GM21529 (cell line): ENCODE measurements around the gene SAMD11.
A peak's percentile ranks its signal among the peaks of the same experiment; 100 is the strongest.
"Not testable (repeated sequence)": the region's sequence is repeated elsewhere in the genome, so short reads cannot be mapped to it uniquely, and the experiment has no call there.

Experiments
- ATAC-seq: cut with Tn5 transposase; IDR thresholded peaks from one replicate; pipeline ENCODE4 v1.9.1; 2021; ENCODE audit not compliant: unreplicated experiment

Gene SAMD11

DNA sequence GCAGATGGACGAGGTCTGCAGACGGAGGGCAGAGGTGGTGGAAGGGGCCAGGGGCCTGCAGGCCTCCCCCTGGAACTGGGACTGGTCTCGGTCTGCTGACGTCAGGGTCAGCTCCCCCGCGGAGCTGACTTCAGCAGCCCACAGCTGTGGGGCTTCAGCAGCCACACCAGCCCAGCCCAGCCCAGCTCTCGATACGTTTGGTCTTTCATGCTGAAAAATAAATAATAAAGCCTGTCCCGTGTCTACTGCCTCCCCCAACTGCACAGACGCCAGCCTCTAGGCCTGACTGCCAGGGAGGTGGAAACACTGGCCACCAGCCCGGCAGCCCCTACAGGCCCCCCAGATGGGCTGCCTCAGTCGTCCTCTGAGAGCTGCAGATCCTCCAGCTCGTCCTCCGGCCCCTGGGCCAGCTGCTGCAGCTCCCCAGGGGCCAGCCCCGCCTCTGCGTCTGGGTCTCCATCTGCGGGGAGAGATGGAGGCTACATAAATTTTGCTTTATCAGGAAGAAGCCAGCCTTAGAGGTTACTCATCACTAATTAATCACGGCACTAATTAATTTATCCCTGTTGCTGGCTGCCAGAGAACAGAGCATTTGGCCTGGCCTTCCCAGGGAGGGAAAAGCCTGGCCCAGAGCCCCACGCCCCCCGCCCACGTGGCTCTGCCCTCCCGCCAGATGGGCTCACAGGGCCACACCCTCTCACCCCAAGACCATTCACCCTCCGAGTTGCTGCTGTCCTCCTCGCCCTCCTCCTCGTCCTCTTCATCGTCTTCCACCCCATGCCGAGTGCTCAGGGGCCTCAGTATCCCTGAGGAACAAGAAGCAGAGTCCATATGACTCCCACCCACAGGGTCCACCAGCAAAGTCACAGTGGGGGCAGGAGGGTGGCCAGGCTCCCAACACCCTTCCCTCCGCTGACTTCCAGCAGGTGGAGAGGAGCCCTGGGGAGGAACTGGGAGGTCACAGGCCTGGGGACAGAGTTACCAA is 20.9 kb downstream of the SAMD11 start:
- no peak for ATAC-seq

DNA sequence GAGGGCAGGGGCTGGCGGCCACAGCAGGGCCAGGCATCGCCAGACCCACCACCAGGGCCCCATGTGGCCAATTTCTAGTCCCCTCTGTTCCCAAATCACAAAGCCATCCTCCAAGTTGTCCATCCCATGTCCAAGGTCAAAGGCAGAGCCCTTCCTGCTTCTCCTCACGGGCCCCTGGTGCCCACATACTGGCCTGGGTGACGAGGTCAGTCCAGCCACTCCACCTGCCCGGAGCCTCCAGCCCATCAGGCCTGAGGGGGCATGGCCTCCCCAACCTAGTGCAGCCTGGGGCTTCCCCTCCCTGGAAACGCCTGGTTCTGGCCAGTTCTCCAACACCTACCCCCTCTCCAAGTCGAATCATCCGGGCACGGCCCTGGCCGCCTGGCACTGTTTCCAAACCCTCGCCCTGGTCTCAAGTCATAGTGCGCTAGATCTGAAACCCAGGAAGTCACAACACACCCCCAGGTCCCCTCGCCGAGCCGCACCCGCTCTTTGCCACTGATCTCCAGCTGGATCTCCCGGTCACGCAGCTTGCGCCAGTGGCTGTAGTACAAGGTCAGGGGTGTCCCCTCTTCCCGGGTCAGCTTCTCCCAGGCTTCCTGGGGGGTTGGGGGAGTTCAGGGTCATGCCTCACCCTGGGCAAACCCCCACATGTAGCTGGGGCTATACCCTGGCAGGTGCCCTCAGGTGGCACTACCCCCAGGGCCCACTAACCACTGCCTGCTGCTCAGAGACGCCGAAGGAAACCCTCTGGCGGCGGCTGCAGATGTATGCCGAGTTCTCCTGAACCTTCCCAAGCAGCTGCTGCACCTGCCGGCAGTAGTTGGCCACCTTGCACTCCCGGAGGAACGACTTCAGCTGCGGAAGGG is 22.2 kb downstream of the SAMD11 start:
- no peak for ATAC-seq

DNA sequence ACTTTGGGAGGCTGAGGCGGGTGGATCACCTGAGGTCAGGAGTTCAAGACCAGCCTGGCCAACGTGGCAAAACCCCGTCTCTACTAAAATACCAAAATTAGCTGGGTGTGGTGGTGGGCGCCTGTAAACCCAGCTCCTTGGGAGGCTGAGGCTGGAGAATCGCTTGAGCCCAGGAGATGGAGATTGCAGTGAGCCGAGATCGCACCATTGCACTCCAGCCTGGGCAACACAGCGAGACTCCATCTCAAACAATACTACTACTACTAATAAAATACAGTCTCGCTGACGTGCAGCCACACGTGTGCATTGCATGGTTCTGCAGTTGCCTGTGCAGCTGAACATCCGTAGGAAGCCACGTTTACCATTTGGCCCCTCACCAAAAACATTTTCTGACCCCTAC is 23.1 kb downstream of the SAMD11 start:
- ATAC-seq: not testable (repeated sequence)

DNA sequence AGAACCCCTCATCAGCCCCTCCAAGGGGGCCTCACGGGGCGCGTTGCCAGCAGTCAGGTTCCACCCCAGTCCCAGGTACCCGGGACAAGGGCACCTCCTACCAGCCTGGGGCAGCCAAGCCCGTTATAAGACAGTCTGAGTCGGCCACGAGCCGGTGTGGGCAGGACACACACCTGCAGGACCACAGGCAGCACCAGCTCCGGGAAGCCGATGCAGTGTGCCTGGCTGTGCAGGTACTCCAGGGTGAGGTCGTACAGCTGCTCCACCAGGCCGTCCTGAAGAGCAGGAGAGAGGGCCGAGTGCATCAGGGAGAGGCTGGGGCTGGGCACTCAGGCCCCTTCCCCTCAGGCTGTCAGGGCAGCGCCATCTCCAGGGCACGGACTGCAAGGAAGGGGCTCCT is 24.2 kb downstream of the SAMD11 start:
- no peak for ATAC-seq

DNA sequence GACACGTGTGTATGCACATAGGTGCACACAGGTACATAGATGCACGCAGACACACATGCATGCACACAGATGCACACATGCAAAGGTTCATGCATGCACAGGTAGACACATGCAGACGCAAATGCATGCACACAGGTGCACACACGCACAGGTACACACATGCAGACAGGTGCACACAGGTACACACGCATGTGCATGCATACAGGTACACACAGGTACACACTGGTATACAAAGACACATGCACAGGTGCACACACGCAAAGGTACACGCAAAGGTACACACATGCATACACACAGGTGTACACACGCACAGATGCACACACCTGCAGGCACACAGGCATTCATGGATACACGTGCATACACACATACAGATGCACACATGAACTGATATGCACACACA is 26.5 kb downstream of the SAMD11 start:
- no peak for ATAC-seq

DNA sequence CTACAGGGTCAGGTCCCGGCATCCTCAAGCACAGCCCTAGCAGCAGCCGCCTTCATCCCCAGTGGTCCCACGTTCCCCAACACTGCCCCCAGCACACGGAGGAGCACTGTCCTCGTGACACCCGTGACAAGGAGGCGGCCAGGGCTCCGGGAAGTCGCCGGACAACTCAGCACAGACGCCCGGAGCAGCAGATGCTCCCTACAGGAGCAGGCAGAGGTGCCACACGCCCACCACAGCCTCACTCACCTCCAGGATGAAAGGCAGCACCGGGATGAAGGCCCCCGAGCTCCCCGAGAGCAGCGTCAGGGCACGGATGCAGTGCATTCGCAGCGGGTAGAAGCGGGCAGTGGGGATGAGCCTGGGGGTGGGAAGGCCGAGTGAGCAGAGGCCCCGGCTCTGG is 27.2 kb downstream of the SAMD11 start:
- ATAC-seq: no peak

DNA sequence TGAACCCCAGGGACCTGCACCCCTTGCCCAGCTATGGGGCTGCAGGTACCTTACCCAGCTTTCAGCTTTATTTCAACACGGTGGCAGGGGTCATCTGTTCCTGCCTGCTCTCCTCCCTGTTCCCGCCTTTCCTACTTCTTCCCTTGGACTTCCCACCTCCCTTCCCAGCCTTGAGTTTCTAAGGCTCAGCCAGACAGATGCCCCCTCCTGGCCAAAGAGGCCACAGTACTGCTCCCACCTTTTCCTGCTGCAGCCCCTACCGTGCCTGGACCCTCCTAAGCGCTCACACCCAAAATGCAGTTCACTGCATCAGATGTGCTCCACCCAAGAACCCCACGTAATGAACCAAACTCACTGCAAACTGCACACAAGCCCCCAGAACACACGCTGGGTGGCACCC is 27.6 kb downstream of the SAMD11 start:
- ATAC-seq: no peak

DNA sequence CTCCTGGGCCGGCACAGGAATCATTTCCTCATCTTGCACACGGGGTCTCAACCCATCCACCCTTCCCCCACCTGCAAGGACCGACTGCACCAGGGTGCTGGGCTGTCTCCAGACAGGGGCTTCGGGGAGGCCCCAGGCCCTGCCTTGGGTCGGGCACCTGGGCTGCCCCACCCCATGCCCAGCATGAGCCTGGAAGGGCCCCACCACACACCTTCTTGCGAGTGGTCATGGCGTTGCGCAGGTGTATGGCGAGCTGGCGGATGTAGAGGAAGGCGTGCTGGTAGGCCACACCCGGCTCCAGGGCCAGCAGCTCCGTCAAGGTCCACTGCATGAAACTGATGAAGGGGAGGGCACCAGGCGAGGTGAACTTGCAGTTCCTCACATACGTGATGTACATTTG is 28.5 kb downstream of the SAMD11 start:
- no peak for ATAC-seq

DNA sequence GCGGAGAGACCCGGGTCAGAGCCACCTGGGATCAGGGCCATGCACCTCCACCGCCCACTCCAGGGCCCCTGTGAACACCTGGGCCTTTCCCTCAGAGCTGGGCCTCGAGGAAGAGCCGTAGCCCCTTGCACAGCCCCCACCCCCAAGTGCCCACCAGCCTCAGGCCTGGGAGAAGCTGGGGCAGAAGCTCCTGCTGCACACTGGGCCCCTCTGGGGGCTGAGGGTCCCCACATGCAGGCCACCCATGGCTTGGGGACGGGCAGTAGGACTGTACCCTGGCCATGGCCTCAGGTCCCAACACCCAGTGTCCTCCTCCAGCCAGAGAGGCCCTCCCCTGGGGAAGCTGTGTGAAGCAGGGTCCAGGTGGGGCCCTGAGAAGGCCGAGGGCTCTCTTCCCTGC is 28.9 kb downstream of the SAMD11 start:
- ATAC-seq: no peak

DNA sequence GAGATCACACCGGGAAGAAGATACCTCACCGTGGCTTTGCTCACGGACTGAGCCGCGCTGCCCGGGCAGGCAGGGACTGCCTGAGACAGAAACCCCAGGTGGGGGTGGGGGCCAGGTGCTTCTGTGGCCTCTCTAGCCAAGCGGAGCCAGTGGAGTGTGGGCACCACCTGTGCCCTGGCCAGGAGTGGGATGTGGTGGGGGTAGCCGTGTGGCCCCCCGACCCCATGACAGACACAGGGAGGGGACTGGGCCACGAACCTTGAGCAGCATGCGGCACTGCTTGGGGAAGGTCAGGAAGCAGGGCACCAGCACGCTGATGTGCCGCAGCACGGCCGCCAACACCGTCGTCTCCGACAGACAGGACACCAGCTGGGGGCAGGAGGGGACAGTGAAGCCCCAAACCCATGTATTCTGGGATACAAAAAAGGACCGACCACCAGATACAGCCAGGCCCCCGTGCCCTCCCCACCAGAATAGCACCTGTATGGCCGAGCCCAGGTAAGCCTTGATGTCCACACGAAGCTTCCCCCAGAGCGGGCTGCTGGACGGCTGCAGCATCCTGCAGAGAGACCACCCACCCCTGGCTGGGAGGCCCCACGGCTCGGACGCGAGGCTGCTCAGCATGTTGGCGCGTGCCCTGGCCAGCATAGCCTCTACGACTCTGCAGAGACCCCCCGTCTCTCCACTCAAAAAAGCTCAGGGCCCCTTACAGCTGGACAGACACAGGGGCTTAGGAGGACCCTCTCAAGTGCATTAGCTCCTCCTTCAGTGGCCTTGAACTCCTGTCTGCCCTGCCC is 30.0 kb downstream of the SAMD11 start:
- no peak for ATAC-seq

DNA sequence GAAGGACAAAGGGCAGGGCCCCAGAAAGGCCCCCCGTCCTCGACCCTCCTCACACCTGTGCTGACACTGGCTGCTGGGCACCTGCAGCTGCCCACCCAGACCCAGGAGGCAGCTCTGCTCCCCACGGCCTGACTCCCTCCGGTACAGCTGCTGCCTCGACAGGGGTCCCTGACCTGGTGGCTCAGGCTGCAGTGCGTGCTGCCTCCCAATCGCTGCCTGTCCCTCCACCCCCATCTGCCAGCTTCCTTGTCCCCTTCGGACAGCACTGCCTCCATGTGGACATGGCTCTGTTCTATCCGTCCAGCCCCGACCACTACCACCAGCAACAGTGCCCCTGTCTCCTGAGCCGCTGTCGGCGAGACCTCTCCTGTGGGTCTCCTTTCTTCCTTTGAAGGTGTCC is 31.2 kb downstream of the SAMD11 start:
- ATAC-seq: no peak

DNA sequence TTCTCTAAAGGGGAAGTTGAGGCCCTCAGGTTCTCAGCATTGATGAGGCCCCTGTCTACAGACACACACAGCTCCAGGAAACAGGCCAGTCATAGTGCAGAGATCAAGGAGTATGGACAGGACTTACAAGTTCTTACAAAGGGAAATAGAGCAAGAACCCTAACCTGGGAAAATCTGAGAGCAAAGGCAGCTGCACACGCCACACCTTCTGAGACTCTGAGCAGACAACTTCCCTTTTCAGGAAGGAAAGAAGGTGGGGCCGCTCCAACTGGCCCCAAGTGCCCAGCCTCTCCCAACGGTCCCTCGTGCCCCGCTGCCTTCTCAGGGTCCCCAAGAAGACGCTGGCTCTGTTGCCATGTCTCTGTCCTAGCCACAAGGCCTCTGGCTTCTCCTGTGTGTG is 31.8 kb downstream of the SAMD11 start:
- ATAC-seq: no peak

DNA sequence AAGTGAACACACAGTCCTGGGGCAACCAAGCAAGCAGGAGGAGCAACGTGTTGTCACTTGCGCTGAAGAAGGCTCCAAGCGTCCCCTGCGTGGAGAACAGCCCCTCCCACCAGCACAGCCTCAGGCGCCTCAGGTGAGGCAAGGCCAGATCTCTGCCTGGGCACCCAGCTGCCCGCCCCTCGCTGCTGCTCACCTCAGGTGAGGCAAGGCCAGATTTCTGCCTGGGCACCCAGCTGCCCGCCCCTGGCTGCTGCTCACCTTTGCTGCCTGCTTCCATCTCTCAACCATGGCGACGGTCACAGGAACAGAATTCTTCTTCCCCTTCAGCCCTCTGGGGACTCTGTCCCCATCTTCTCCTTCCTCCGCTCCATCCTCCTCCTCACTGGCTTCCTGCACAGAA is 32.9 kb downstream of the SAMD11 start:
- ATAC-seq: no peak

DNA sequence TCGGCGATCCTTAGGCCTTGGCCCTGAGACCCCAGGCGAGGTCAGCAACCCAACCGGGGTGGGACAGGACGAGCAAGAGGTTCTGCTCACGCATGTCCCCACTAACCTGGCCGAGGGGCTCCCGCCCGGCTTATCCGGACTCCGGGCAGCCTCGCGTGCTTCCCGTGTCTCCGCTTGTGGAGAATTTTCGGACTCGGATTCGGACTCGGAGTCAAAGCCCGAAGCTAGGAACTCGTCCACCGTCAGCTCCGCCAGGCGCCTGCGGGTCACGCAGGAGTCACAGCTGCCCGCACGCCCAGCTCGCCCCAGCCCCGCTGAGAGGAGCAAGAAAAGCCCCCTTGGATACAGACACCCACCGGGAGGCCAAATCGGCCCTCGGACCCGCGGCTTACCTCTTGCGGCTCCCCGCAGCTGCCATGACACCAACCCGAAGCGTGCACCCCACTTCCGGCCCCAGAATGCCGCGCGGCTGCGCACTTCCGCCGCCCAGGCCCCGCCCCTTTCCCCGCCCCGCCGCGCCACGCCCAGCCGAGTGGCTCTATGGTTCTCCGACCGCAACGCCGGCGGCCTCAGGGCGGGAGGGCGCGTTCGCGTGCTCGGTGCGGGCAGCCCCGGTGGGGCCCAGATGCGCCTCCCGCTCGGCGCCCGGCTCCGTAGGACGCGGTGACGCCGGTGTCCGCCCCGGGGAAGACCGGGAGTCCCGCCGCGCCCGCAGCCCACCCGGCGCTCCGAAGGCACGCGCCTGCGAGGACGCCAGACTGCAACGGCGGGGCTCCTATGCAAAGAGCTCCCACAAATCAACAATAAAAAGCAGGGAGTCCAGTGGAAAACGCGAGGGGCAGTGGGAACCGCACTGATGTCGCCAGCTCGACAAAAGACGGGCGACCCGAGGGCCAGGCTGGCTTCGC is 35.4 kb downstream of the SAMD11 start, which contains the start of gene NOC2L:
Gene NOC2L (minus strand): TSS at position 434 of the 908 bp plus-strand sequence. CDS start 16 bp downstream, at position 418.
- peak; percentile 69 for ATAC-seq

DNA sequence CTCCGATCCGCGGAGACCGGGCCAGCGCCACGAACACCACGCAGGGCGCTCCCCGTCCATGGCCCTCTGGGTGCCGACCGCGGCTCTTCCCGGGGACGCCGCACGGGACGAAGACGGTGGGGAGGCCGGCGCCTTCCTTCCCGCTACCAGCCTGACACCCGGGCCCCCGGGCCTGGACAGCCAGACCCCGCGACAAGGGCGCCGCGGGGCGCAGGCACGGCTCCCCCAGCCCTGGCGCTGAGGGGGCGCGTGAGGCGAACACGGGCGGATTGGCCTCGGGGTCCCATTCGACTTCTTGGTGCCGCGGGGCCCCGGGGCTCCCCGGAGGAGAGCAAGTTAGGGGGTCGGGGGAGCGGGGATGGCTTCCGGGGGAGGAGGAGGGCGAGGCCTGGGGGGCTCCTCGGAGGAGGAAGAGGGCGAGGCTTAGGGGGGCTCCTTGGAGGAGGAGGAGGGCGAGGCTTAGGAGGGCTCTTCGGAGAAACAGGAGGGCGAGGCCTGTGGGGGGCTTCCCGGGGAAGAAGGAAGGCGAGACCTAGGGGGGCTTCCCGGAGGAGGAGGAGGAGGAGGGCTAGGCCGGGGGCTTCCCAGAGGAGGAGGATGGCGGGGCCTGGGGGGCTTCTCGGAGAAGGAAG is 36.1 kb downstream of the SAMD11 start:
- no peak for ATAC-seq

DNA sequence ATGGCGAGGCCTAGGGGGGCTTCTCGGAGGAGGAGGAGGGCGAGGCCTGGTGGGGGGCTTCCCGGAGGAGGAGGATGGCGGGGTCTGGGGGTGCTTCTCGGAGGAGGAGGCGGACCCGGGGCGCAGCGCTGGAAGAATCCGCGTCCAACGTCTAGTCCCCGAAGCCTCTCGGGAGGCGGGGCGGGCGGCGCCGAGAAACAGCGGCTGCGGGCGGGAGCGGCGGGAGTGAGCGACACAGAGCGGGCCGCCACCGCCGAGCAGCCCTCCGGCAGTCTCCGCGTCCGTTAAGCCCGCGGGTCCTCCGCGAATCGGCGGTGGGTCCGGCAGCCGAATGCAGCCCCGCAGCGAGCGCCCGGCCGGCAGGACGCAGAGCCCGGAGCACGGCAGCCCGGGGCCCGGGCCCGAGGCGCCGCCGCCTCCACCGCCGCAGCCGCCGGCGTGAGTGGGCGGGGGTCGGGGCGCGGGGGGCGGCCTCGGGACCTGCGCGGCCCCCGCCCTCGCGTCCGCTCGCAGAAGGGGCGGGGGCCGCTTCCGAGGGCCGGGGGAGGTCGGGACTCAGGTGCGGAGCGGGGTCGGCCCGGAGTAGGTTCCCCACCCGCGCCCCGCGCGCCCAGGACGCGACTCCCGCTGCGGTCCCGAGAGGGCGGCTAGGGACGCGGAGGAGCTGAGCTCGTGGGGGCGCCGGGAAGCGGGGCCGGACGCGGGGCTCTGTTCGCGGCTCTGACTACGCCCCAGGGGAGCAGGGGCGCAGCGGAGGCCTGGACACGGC is 36.8 kb downstream of the SAMD11 start, which contains the start of gene KLHL17:
Gene KLHL17 (plus strand): TSS at position 222 of the 769 bp plus-strand sequence. CDS start 110 bp downstream, at position 332.
- ATAC-seq: peak; percentile 47

DNA sequence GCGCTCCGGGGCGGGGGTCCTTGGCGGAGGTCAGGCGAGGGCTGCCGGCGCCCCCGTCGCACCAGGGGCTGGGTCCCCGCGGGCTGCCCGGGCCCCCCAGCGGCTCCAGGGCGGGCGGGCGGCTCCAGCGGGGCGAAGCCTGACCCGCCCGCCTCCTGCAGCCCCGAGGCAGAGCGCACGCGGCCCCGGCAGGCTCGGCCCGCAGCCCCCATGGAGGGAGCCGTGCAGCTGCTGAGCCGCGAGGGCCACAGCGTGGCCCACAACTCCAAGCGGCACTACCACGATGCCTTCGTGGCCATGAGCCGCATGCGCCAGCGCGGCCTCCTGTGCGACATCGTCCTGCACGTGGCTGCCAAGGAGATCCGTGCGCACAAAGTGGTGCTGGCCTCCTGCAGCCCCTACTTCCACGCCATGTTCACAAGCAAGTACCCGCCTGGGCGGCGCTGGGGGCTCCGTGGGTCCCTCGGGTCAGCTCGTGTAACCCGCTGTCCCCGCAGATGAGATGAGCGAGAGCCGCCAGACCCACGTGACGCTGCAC is 37.5 kb downstream of the SAMD11 start:
- ATAC-seq: no peak
